GM12891 (cell line): ENCODE measurements around the gene BBC3.

Experiments
- DNase-seq: peaks from one replicate; pipeline ENCODE4 v3.0.0; 2011; ENCODE audit warnings: low spot score; ENCODE audit not compliant: insufficient read length
- FAIRE-seq: peaks from 2 replicates; lab custom pipeline; 2011; peaks lifted over from hg19 to GRCh38; lab: Jason Lieb, UNC
- PAX5 ChIP-seq: IDR thresholded peaks from 2 replicates; pipeline ENCODE4 v1.6.1; 2011; ENCODE audit warnings: low read length, moderate library complexity, mild to moderate bottlenecking; ENCODE audit not compliant: insufficient read depth, severe bottlenecking
- POLR2A ChIP-seq: IDR thresholded peaks from 2 replicates; pipeline ENCODE4 v1.6.1; 2011; ENCODE audit warnings: low read depth, low read length, control low read depth
- POLR2AphosphoS5 ChIP-seq: IDR thresholded peaks from 2 replicates; pipeline ENCODE4 v1.6.1; 2011; ENCODE audit warnings: low read depth, low read length, control low read depth
- POU2F2 ChIP-seq: IDR thresholded peaks from 2 replicates; pipeline ENCODE4 v1.6.1; 2011; ENCODE audit warnings: low read depth, mild to moderate bottlenecking, control low read depth, low read length, moderate library complexity
- SPI1 ChIP-seq: IDR thresholded peaks from 2 replicates; pipeline ENCODE4 v1.6.1; 2011; ENCODE audit warnings: low read depth, low read length, control low read depth
- TAF1 ChIP-seq: IDR thresholded peaks from 2 replicates; pipeline ENCODE4 v1.6.1; 2011; ENCODE audit warnings: low read depth, low read length, control low read depth

Gene BBC3

GRCh38 chr19:47226426-47227351 lies 4.3 kb downstream of the BBC3 start:
- peak; percentile 36; the same call in 1 of the 2 replicates for TF ChIP-seq POLR2A
- no peak for TF ChIP-seq SPI1
- 0 out of 2 replicates have a peak, but pooled peaks have one; percentile 24 for TF ChIP-seq POU2F2
- peak; percentile 58 for DNase-seq
- FAIRE-seq: peak; percentile 73

GRCh38 chr19:47225746-47226425 lies 5.1 kb downstream of the BBC3 start:
- DNase-seq: peak; percentile 91
- TF ChIP-seq POLR2AphosphoS5 (peak; percentile 98), POLR2A (peak; percentile 98), POU2F2 (peak; percentile 84), PAX5 (no peak), TAF1 (peak; percentile 90), SPI1 (no peak)
- FAIRE-seq: peak; percentile 90

DNA sequence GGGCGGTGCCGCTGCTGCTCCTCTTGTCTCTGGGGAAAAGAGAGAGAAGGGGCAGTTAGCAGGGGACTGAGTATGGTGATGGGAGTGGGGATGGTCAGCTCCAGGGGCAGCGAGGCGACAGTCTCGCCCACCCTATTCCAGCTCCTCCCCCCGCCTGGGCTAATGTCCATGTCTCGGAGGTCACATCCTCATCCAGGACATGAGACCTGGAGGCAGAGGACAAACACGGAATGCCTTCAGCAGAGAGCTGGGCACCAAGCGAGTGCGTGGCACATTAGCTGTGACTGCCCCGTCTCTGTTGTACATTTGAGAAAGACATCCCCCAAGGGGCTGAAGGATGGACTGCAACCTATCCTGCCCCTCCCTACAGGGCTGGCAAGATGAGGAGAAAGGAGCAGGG lies 9.1 kb downstream of the BBC3 start:
- no peak for FAIRE-seq
- DNase-seq: no peak

DNA sequence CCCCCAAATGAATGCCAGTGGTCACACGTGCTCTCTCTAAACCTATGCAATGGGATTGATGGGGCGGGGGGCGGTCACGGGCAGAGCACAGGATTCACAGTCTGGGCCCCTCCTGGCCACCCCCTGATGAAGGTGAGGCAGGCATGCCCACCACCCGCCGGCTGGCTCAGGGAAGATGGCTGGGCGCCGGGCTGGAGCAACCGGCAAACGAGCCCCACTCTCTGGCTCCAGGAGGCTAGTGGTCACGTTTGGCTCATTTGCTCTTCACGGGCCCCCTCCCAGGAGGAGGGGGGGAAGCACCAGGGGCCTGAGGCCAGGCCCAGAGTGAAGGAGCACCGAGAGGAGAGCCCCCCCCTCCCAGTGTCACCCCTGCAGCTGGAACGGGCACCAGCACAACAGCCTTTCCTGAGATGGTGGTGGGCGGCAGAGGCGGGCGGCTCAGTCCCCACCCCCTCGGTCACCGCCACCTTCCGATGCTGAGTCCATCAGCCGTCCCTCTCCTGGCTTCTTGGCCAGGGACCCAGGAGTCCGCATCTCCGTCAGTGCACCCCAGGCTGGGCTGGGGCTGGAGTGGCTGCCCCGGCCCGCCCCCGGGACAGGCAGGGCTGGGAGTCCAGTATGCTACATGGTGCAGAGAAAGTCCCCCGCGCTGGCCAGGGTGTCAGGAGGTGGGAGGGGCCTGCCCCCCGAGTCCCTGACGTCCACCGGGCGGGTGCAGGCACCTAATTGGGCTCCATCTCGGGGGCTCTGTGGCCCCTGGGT lies 9.7 kb downstream of the BBC3 start:
- TF ChIP-seq POLR2AphosphoS5: no peak
- no peak for TF ChIP-seq TAF1
- no peak for TF ChIP-seq POU2F2
- no peak for TF ChIP-seq PAX5
- no peak for TF ChIP-seq POLR2A
- TF ChIP-seq SPI1: no peak
- no peak for FAIRE-seq
- DNase-seq: no peak

More for the DNA sequence above, 9.1 kb downstream of the BBC3 start:
- no peak for TF ChIP-seq SPI1
- no peak for TF ChIP-seq POLR2AphosphoS5
- no peak for TF ChIP-seq POLR2A
- TF ChIP-seq POU2F2: no peak
- no peak for TF ChIP-seq PAX5
- no peak for TF ChIP-seq TAF1

DNA sequence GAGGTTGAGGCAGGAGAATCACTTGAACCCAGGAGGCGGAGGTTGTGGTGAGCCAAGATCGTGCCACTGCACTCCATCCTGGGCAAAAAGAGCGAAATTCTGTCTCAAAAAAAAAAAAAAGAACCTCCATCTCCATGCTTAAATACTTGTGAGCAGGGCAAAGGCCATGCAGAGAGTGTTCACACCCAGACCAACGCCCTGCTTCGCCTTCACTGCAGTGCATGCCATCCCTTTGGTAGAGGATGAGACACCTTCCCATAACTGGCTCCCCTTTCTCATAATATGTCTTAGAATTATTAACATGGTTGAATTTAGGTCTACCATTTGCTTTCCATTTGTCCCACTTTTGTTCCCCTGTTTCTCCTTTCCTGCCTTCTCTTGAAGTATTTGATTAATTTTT lies 15.4 kb downstream of the BBC3 start:
- FAIRE-seq (no peak), DNase-seq (no peak)
- TF ChIP-seq SPI1 (no peak), POLR2A (no peak), POLR2AphosphoS5 (no peak), TAF1 (no peak), POU2F2 (no peak), PAX5 (no peak)

DNA sequence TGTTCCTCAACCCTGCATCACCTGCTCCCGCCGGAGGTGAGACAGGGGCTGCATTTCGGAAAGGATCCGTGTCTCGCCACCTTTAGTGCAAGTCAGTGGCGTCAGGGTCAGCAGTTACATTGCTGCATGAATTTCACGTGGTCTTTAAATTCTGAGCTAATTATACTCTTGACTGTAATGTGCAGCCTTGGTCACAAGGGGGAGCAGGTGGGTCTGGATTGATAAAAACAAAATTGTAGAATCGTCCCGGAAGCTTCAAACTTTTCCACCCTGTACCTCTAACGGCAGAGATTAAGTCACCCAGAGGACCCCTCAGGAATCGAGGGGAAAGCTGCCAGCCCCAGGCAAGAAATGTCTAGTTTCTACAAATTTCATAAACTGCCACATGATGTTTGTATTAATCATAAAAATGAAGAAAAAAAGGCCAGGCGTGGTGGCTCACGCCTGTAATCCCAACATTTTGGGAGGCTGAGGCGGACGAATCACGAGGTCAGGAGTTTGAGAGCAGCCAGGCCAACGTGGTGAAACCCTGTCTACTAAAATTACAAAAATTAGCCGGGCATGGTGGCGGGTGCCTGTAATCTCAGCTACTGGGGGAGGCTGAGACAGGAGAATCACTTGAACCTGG lies 20.2 kb downstream of the BBC3 start:
- FAIRE-seq (peak; percentile 95), DNase-seq (peak; percentile 52)
- TF ChIP-seq POLR2A (no peak), PAX5 (no peak), SPI1 (no peak), POU2F2 (no peak)

DNA sequence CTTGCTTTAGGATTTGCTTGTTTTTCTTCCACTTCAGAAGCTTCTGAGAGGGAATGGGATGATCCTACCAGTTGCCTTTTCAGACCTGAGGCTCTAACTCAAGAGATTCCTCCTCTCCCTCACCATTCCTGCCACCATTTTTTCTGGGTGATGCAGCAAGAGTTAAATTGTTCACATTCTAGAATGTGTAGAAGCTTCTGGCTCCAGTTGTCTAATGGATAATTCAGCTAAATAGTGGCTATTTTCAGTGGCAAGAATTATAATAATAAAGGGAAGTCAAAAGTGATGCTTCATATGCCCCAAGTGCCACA lies 20.9 kb downstream of the BBC3 start:
- FAIRE-seq: no peak
- TF ChIP-seq SPI1 (no peak), POLR2AphosphoS5 (no peak), POLR2A (no peak), PAX5 (no peak), TAF1 (no peak), POU2F2 (no peak)
- no peak for DNase-seq

DNA sequence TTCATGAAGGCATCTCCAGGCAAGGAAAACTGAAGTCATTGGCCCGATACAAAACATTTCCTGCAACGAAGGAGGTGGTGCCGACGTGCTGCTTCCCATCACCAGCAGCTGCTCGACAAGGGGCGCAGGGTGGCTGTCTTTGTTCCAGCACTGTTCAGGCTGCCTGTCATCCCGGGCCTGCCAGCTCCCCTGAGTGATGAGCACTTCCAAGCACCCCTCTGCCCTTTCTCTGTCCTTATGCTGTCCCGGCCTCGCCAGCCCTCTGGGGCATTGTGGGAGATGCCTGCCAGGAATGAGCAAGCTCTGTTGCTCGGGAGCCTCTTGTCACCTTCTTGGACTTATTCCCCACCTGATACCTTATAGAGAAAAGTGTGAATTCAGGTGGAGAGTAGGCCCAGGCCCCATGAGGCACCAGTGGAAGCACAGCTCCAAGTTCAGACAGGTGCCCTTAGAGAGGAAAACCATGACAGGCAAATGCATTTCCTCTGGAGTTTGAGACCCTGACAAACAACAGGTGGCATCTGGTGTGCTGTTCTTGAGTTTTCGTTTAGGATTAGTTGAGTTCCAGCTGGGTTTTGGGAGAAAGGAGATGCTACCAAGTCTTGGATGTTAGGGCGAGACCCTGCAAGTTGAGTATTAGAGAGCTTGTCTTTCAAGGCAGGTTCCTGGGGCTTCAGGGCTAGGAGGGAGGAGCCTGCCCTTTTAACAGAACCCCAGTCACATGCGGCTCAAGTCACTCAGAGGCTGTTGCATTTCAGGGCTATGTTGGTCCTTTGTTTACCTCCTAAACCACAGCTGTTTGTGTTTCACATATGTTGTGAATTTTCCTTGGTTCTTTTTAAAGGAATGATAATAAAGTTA lies 21.4 kb downstream of the BBC3 start:
- peak; percentile 50 for FAIRE-seq
- TF ChIP-seq POLR2AphosphoS5: no peak
- no peak for TF ChIP-seq PAX5

DNA sequence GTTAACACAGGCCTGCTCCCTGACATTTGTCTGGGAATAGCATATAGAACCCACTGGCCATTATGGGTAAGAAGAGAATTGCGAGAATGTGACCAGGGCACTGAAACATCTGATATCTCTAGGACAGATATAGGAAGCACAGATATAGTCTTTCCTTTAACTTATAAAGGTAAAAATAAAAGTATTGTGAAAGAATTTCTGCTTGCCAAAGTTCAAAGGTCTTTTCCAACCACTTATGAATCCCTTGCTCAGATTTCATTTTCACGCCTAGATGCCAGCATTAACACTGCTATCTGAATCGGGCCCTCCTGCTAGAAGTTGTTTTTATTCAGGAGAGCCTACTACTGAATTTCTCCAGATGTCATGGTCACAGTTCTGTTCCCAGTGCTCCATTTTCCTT lies 27.7 kb downstream of the BBC3 start:
- no peak for TF ChIP-seq SPI1
- TF ChIP-seq PAX5: no peak
- TF ChIP-seq POLR2A: no peak
- no peak for TF ChIP-seq TAF1
- no peak for TF ChIP-seq POLR2AphosphoS5
- no peak for TF ChIP-seq POU2F2
- FAIRE-seq: no peak
- no peak for DNase-seq

More for the DNA sequence above, 21.4 kb downstream of the BBC3 start:
- no peak for DNase-seq
